ENCODE data around the gene ZNF746.

DNA sequence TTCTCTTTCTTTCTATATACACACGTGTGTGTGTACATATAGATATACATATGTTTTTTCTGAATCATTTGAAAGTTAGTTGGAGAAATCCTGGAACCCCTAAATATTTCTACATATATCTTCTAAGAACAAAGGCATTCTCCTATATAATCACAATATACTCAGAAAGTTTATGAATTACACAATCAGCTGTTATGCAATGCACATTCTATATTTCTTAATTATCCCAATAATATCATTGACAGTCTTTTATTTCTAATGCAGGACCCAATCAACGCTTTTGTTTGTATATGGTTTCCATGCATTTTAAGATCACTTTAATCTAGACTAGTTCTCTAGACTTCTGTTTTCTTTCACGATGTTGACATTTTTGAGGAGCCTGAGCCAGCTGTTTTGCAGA, 27.7 kb upstream of the ZNF746 start:
- TF ChIP-seq CTCF (conservative IDR thresholded peaks at IDR 0.05; ENCODE audit: low read length): no peak
- no peak for TF ChIP-seq EZH2phosphoT487 (IDR thresholded peaks at IDR 0.05; ENCODE audit: borderline replicate concordance)

Measured in Loucy (cell line).